HTERT RPE-1 (cell line): ENCODE results near the gene PET117.
"Not testable (repeated sequence)": the region's sequence is repeated elsewhere in the genome, so short reads cannot be mapped to it uniquely, and the experiment has no call there.

Experiments
- in situ Hi-C: fragments of 300-500 bp; cut with MboI; formaldehyde crosslinking; loops from 4 replicates; pipeline ENCODE4 v1.14.3; 2020; ENCODE audit warnings: low sequenced_read_pairs

Gene PET117

GRCh38 chr20:18137412-18138265 lies at the start of gene PET117, which contains the start of gene KAT14:
TSS of gene PET117 (plus strand) at chr20:18137863. CDS start at chr20:18137956, 93 bp downstream.
TSS of gene KAT14 (plus strand) at chr20:18137863. CDS start at chr20:18142661, 4,798 bp downstream.
- in situ Hi-C loops: no loop called here

GRCh38 chr20:18088298-18088697 lies 49.4 kb upstream of the PET117 start:
- in situ Hi-C loops: not testable (repeated sequence)

GRCh38 chr20:18088841-18089240 lies 48.8 kb upstream of the PET117 start:
- in situ Hi-C loops: not testable (repeated sequence)

GRCh38 chr20:18090044-18090443 lies 47.6 kb upstream of the PET117 start:
- in situ Hi-C loops: no loop called here

- in situ Hi-C loops: no loop called here
Observed at GRCh38 chr20:18090477-18090876, 47.2 kb upstream of the PET117 start.

GRCh38 chr20:18091623-18092022 lies 46.0 kb upstream of the PET117 start:
- in situ Hi-C loops: no loop called here

- in situ Hi-C loops: no loop called here
Observed at GRCh38 chr20:18092890-18093289, 44.8 kb upstream of the PET117 start.

- in situ Hi-C loops: no loop called here
Observed at GRCh38 chr20:18093388-18093787, 44.3 kb upstream of the PET117 start.

- in situ Hi-C loops: no loop called here
Observed at GRCh38 chr20:18094191-18094590, 43.5 kb upstream of the PET117 start.

GRCh38 chr20:18100569-18100968 lies 37.1 kb upstream of the PET117 start:
- in situ Hi-C loops: not testable (repeated sequence)

- in situ Hi-C loops: no loop called here
Observed at GRCh38 chr20:18101125-18101810, 36.4 kb upstream of the PET117 start.

GRCh38 chr20:18103497-18103896 lies 34.2 kb upstream of the PET117 start:
- in situ Hi-C loops: no loop called here

- in situ Hi-C loops: no loop called here
Observed at GRCh38 chr20:18108326-18108725, 29.3 kb upstream of the PET117 start.

GRCh38 chr20:18128574-18128973 lies 9.1 kb upstream of the PET117 start:
- in situ Hi-C loops: not testable (repeated sequence)

- in situ Hi-C loops: no loop called here
Observed at GRCh38 chr20:18132663-18133062, 5.0 kb upstream of the PET117 start.

GRCh38 chr20:18133962-18134361 lies 3.7 kb upstream of the PET117 start:
- in situ Hi-C loops: no loop called here

GRCh38 chr20:18138266-18138582 lies 561 bp downstream of the PET117 start:
- in situ Hi-C loops: no loop called here

GRCh38 chr20:18138639-18139583 lies 1.2 kb downstream of the PET117 start:
- in situ Hi-C loops: no loop called here

- in situ Hi-C loops: no loop called here
Observed at GRCh38 chr20:18139832-18140231, 2.2 kb downstream of the PET117 start.

GRCh38 chr20:18144541-18145099 lies 7.0 kb downstream of the PET117 start:
- in situ Hi-C loops: no loop called here

- in situ Hi-C loops: no loop called here
Observed at GRCh38 chr20:18154342-18154741, 16.7 kb downstream of the PET117 start.
